ENCODE data around the gene KRTAP5-1. TPM values are rescaled to one million over a fixed set of nuclear protein-coding genes. Genes with fewer than 3 reads are reported as not detected.

KRTAP5-1 gene
- total RNA-seq, 2 donors from 2014 or later = not detected

DNA sequence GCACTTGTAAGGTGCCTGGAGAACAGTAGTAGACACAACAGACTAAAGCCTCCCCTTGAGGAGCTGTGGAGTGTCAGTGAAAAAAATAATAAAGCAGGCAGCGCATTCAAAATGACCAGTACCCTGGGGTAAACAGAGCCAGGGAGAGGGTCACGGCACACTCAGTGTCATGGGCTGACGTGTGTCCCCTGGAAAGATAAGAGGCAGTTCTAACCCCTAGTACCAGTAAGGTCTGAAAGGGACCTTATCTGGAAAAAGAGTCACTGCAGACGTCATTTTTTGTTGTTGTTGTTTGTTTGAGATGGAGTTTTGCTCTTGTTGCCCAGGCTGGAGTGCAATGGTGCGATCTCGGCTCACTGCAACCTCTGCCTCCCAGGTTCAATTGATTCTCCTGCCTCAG, 45.0 kb downstream of the KRTAP5-1 start:
- Mint-ChIP-seq H3K4me1 (no peaks in the 10 kb centered on the region), H3K4me3 (no peak overlapping the region), H3K27ac (no peak overlapping the region), H3K36me3 (ENCODE audit: low read depth) (no peaks in the 10 kb centered on the region), H3K27me3 (ENCODE audit: insufficient read depth) (peaks cover 46% of the 10 kb centered on the region), H3K9me3 (no peaks in the 10 kb centered on the region)
- Histone ChIP-seq H3K27ac (ENCODE audit: low read depth, low read length) (no peak overlapping the region), H3K9ac (ENCODE audit: extremely low read depth, low read length, poor library complexity, severe bottlenecking) (no peak overlapping the region), H3K27me3 (ENCODE audit: control insufficient read depth, insufficient read depth, low read length, poor library complexity, severe bottlenecking) (peaks cover 41% of the 10 kb centered on the region), H3K9me3 (ENCODE audit: control insufficient read depth, low read length) (no peaks in the 10 kb centered on the region), H3K4me1 (ENCODE audit: control insufficient read depth, insufficient read depth, low read length) (no peaks in the 10 kb centered on the region), H3K36me3 (ENCODE audit: control insufficient read depth, insufficient read depth, low read length) (no peaks in the 10 kb centered on the region), H3K4me3 (ENCODE audit: low read length) (no peak overlapping the region)
- WGBS, 2 experiments (ENCODE audit: insufficient coverage in 1 of 2, insufficient read length in 1 of 2) = 90 to 95% methylated on average over 5 to 6 of the region's 6 CpGs
- TF ChIP-seq, protein P1, sequence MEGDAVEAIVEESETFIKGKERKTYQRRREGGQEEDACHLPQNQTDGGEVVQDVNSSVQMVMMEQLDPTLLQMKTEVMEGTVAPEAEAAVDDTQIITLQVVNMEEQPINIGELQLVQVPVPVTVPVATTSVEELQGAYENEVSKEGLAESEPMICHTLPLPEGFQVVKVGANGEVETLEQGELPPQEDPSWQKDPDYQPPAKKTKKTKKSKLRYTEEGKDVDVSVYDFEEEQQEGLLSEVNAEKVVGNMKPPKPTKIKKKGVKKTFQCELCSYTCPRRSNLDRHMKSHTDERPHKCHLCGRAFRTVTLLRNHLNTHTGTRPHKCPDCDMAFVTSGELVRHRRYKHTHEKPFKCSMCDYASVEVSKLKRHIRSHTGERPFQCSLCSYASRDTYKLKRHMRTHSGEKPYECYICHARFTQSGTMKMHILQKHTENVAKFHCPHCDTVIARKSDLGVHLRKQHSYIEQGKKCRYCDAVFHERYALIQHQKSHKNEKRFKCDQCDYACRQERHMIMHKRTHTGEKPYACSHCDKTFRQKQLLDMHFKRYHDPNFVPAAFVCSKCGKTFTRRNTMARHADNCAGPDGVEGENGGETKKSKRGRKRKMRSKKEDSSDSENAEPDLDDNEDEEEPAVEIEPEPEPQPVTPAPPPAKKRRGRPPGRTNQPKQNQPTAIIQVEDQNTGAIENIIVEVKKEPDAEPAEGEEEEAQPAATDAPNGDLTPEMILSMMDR (conservative IDR thresholded peaks at IDR 0.05) = no peak
- no peak for DNase-seq

DNA sequence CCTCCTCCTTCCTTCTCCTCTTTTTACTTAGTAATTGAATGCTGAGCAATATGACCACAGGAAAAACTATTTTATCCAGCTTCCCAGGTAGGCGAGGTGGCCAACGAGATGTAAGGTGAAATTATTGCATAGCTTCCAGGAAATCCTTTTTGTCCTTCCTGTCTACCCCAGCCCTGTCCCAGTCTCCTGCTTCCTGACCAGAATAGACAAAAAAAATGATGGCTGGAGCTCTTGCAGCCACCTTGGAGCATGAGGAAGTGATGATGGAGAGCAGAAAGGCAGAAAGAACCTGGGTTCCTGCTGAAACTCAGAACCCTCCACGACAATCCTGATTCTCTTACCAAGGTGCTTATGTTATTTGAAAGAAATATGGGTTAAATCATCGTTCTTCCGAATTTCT, 46.9 kb downstream of the KRTAP5-1 start:
- peaks cover 24% of the 10 kb centered on the region for H3K27me3 ChIP-seq (ENCODE audit: control insufficient read depth, insufficient read depth, low read length, poor library complexity, severe bottlenecking)
- TF ChIP-seq, protein P1 (conservative IDR thresholded peaks at IDR 0.05) = no peak
- no peaks in the 10 kb centered on the region for H3K9me3 ChIP-seq (ENCODE audit: control insufficient read depth, low read length)
- H3K4me3 Mint-ChIP-seq = no peak overlapping the region
- no peak overlapping the region for H3K27ac ChIP-seq (ENCODE audit: low read depth, low read length)
- no peaks in the 10 kb centered on the region for H3K36me3 Mint-ChIP-seq (ENCODE audit: low read depth)
- no peaks in the 10 kb centered on the region for H3K36me3 ChIP-seq (ENCODE audit: control insufficient read depth, insufficient read depth, low read length)
- no peak overlapping the region for H3K4me3 ChIP-seq (ENCODE audit: low read length)
- no peak overlapping the region for H3K9ac ChIP-seq (ENCODE audit: extremely low read depth, low read length, poor library complexity, severe bottlenecking)
- WGBS, 2 experiments (ENCODE audit: insufficient coverage in 1 of 2, insufficient read length in 1 of 2) = 88 to 96% methylated on average over 5 of the region's 5 CpGs
- H3K27ac Mint-ChIP-seq = no peak overlapping the region
- no peaks in the 10 kb centered on the region for H3K4me1 ChIP-seq (ENCODE audit: control insufficient read depth, insufficient read depth, low read length)
- no peaks in the 10 kb centered on the region for H3K9me3 Mint-ChIP-seq
- H3K27me3 Mint-ChIP-seq (ENCODE audit: insufficient read depth) = peaks cover 34% of the 10 kb centered on the region
- no peaks in the 10 kb centered on the region for H3K4me1 Mint-ChIP-seq
- DNase-seq = no peak

DNA sequence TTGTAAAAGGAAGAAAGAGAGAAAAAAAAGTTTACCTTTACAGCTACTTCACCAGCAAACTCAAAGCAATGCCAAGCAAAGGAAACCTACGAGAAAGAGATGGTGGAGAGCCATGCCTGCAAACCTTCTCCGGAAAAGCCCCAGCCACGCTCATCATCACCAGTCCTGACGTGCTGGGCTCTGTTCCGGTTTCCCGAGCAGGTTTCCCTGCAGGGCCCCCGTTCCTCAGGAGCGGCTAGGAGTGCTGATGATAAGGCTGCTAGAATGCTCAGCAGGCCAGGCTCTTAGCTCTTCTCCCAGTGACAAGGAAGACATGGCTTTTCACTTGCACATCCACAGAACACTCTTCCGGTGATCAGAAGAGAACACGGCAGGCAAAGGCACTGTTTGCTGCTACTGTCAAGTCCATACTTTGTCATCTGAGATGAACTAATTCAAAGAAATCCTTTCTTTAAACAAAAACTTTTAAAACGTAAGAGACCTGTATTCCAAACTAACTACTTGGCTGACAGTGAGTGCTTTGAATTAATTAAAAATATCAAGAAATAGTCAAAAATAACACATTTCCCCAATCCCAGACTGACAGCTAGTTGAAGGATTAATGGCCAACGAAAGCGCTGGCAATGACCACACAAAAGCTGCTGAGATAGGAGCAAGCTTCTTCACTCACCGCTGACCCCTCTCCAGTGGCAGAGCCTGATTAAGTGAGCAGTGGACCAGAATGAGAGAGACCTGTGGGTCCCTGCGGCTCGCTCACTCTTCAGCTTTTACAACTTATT, 48.8 kb downstream of the KRTAP5-1 start:
- TF ChIP-seq, protein P1 (conservative IDR thresholded peaks at IDR 0.05) = no peak
- Mint-ChIP-seq H3K9me3 (no peaks in the 10 kb centered on the region), H3K4me1 (no peaks in the 10 kb centered on the region), H3K27ac (no peak overlapping the region), H3K27me3 (ENCODE audit: insufficient read depth) (peaks cover 33% of the 10 kb centered on the region), H3K4me3 (no peak overlapping the region), H3K36me3 (ENCODE audit: low read depth) (no peaks in the 10 kb centered on the region)
- no peaks in the 10 kb centered on the region for H3K4me1 ChIP-seq (ENCODE audit: control insufficient read depth, insufficient read depth, low read length)
- DNase-seq = no peak
- no peaks in the 10 kb centered on the region for H3K36me3 ChIP-seq (ENCODE audit: control insufficient read depth, insufficient read depth, low read length)
- H3K9me3 ChIP-seq (ENCODE audit: control insufficient read depth, low read length) = no peaks in the 10 kb centered on the region
- WGBS, 2 experiments (ENCODE audit: insufficient coverage in 1 of 2, insufficient read length in 1 of 2) = 91 to 94% methylated on average over 13 to 16 of the region's 16 CpGs
- no peak overlapping the region for H3K9ac ChIP-seq (ENCODE audit: extremely low read depth, low read length, poor library complexity, severe bottlenecking)
- no peak overlapping the region for H3K27ac ChIP-seq (ENCODE audit: low read depth, low read length)
- peaks cover 24% of the 10 kb centered on the region for H3K27me3 ChIP-seq (ENCODE audit: control insufficient read depth, insufficient read depth, low read length, poor library complexity, severe bottlenecking)
- H3K4me3 ChIP-seq (ENCODE audit: low read length) = no peak overlapping the region

Data from endodermal cell (in vitro differentiated cells).